GM18873 (cell line): ENCODE measurements around the gene QSOX1.
A peak's percentile ranks its signal among the peaks of the same experiment; 100 is the strongest.
"Not testable (repeated sequence)": the region's sequence is repeated elsewhere in the genome, so short reads cannot be mapped to it uniquely, and the experiment has no call there.

ENCODE experiments used
- ATAC-seq: cut with Tn5 transposase; IDR thresholded peaks from one replicate; pipeline ENCODE4 v1.9.1; 2021; ENCODE audit warnings: mild to moderate bottlenecking, moderate library complexity, moderate number of reproducible peaks; ENCODE audit not compliant: unreplicated experiment, low FRiP score

The QSOX1 gene, protein sequence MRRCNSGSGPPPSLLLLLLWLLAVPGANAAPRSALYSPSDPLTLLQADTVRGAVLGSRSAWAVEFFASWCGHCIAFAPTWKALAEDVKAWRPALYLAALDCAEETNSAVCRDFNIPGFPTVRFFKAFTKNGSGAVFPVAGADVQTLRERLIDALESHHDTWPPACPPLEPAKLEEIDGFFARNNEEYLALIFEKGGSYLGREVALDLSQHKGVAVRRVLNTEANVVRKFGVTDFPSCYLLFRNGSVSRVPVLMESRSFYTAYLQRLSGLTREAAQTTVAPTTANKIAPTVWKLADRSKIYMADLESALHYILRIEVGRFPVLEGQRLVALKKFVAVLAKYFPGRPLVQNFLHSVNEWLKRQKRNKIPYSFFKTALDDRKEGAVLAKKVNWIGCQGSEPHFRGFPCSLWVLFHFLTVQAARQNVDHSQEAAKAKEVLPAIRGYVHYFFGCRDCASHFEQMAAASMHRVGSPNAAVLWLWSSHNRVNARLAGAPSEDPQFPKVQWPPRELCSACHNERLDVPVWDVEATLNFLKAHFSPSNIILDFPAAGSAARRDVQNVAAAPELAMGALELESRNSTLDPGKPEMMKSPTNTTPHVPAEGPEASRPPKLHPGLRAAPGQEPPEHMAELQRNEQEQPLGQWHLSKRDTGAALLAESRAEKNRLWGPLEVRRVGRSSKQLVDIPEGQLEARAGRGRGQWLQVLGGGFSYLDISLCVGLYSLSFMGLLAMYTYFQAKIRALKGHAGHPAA

DNA sequence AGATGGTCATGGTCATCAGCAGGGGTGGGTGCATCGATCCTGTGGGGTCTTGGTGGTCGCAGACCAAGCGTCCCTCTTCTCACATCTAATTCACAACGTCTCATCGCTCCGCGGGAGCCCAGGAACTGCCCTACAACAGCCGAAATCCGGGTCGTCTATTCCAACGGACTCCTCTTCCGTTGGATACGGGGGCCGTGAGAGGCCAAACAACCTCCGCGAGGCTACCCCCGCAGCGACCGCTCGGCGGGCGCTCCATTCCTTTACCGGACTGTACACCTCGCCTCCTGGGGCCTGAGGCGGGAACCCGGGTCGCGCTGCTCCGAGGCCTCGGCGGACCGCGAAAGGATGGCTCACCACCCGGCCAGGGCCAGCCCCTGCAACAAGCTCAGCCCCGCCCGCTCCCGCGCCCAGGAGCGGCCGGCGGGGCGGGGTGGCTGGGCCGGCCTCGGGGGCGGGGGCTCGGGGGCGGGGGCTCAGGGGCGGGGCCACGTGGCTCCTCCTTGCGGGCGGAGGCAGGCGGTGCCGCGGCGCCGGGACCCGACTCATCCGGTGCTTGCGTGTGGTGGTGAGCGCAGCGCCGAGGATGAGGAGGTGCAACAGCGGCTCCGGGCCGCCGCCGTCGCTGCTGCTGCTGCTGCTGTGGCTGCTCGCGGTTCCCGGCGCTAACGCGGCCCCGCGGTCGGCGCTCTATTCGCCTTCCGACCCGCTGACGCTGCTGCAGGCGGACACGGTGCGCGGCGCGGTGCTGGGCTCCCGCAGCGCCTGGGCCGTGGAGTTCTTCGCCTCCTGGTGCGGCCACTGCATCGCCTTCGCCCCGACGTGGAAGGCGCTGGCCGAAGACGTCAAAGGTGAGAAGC, at the start of gene QSOX1:
Gene QSOX1, plus strand, starts transcription at position 545 of the 857 bp plus-strand sequence. Its CDS starts 39 bp downstream, at position 584.
- peak; percentile 80 for ATAC-seq

DNA sequence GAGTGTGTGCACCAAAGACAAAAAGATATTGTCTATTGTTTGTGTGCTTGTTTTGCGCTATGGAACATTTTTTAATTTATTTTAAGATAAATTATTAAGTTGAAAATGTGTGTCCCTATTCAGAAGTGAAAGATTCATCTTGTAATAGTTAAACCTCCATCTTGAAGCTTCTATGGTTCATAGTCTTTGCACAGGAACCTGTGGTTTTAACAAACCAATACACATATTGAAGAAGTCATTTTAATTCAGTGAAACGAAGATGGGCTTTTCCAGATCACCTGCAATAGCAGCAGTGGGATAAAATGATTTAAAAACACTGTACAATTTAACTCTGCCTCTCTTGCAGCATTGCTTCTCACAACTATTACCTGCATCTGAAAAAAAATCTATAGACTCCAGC, 42.6 kb upstream of the QSOX1 start:
- no peak for ATAC-seq

DNA sequence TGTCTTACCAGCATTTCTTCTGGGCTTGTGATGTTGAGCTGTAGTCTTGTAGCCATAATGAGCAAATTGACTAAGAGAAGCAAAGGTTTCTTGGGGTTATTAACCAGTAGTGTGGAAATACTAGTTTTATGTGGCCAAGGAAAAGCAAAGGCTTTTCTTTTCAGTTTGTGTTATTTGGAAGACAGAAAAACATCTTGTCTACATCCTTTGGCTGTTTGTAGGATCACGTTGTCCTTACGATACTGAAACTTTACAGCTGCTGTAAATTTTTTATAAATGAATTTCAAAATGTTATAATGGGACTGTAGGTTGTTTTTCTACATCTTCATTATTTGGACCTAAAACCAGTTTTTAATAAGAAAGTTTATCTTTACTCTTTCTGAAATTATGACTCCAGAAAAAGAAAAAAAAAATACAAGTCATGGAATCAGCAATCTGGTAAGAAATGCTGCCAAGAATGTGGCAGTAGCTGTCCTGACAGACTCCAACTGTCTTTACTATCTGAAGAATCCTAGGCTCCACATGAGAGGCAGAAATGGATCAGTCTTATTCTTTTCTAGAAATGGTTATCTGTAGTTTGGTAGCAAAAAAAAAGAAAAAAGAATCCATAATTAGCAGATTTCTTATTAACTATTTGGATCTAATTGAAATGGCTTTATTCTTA, 41.6 kb upstream of the QSOX1 start:
- ATAC-seq = no peak

DNA sequence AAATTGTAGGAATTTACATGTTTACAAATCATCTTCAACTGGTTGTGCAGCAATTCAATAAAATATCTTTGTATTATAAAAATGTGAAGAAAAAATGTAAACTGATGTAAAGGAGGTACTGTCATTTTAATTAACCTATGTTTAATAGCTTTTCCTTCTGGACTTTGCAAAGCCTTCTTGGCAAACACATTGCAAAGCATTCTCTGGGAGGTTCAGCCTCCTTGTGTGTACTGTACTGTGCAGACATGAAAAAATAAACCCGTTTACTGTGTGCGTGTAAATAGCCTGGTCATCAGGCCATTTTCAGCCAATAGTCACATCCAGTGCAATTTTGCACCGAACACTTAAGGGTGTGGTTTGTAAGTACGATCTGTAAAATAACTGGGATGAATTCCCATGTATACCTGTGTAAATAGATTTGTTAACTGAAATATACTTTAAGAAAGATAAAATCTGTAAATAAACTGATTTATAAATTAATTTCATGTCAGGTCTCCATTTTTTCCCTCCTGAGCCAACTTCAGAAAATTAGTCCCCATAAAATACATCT, 40.2 kb upstream of the QSOX1 start:
- no peak for ATAC-seq

DNA sequence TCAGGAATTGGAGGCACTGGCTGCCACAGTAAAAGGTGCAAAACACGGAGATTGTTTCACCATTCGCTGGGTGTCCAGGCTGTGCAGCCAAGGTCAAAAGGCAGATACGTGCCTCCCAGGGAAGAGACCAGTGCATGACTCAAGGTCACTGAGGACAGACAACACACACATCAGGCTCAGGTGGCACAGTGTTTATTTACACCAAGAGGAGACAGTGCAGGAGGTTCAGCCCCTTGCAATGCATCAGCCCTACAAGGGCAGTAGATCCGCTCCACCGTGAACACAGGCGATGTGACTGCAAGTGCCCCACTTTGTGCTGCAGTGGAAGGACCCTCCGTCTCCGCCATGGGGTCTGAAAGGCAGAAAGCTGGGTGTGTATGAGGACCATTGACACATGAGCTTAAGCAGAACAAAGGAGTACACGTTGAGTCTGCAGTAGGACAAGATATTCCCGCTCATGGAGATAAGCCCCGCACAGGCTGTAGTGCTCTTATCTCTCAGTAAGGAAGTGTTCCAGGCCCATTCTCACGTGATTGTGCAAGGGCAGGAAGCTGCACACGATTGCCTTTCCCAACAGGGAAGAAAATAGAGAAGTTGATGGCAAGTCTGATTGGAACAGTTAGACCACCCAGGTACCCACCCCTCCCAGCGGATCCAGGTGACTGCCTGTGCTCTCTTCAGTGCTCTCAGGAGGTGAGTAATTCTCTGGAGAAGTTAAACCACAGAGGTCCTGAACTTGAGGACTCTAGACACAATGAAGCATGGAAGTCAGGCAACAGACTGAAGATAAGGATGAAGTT, 37.5 kb upstream of the QSOX1 start:
- no peak for ATAC-seq

DNA sequence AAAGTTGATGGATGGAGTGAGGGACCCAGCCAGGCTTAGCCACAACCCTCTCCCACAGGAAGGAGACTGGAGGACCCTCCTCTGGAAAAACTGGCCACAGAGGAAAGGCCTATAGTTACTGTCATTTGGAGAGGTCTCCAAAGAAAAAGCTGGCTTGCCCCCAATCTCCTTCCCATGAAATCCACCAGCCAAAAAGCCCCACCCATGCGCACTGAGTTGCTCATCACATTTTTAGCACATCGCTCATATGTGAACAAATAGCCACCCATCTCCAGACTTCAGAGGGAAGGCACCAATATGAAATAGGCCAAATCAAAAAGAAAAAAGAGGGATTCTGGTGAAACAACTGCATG, 36.9 kb upstream of the QSOX1 start:
- ATAC-seq = no peak

DNA sequence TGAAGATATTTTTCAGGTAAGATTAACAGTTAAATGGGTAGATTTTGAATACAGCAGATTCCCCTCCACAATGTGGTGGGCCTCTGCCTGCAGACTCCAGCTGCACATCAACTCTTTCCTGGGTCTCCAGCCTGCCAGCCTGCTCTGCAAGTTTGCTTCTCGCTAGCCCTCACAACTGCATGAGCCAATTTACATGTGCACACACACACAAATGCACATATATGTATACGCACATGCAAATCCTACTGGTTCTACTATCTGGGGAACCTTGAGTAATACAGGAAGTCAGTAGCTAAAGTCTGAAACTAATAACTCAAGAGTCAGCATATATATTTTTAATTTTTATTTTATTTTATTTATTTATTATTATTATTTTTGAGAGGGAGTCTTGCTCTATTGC, 34.8 kb upstream of the QSOX1 start:
- no peak for ATAC-seq

DNA sequence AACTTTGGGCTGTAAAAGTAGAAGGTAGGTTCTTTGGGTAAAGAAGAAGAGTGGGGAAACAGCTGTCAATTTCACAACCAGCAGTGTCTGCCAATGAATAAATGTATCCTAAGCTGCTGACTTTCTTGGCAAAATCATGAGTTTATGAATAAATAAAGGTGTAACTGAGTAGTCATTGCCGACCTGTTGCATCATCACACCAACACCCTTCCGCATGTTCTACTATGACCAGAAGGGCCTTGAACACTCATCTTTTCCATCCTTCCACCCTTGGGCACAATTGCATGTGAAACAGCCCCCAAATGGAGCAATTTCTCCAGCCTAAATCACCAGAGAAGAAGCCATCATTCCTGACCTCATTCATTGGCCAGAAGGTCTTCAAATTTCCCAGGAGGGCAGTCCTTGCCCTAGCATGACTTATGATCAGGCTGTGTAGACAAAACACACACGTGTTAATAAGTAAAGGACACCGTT, 31.2 kb upstream of the QSOX1 start:
- ATAC-seq = no peak

DNA sequence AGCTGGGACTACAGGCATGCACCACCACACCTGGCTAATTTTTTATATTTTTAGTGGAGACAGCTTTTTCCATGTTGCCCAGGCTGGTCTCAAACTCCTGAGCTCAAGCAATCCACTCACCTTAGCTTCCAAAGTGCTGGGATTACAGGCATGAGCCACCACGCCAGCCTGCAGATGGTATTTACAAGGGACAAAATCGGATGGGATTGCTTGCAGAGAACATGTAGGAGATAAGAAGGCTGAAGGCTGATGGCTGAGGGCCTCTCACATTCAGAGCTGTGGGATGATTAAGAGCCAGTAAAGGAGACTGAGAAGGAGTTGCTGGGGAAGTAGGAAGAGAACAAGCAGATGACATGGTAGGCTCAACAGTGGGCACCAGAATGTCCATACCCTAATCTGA, 24.0 kb upstream of the QSOX1 start:
- no peak for ATAC-seq

DNA sequence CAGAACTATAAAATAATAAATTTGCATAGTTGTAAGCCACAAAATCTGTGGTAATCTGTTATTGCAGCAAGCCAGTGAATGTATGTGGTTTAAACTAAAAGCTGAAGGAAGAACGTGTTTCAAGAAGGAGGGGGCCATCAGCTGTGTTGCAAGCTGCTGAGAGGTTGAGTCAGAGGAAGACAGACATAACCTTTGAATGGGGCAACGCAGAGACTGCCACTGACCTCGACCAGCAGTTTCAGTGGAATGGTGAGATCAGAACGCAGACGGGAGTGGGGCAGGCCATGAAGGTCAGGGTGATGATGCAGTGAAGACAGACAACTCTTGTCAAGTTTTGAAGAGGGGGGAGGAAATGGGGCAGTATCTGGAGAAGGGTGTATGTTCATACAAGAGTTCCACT, 23.2 kb upstream of the QSOX1 start:
- no peak for ATAC-seq

DNA sequence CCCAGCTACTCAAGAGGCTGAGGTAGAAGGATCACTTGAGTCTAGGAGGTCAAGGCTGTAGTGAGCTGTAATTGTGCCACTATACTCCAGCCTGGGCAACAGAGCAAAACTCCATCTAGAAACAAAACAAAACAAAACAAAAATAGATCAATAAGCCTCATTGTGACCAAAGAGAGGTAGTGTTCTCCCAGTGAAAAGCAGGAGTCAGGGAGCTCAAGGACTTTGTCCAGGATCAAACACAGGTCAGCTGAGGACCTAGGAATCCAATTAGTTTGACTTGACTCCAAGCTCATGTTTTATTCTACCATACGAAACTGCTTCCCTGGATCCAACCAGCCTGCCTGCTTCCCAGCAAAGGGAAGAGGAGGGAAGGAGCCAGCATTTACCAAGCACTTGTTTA, 21.5 kb upstream of the QSOX1 start:
- no peak for ATAC-seq

DNA sequence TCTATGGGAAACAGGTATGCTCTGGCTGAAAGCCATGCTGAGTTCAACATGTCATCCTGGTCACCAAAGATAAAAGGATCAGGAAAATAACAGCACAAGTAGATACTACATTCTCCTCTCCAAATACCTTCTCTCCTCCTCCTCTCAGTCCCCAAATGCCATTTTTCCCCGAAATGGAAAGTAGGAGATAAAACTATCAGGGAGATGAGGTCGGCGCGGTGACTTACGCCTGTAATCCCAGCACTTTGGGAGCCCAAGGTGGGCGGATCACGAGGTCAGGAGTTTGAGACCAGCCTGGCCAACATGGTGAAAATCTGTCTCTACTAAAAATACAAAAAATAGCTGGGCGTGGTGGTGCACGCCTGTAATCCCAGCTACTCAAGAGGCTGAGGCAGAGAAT, 21.0 kb upstream of the QSOX1 start:
- not testable (repeated sequence) for ATAC-seq

DNA sequence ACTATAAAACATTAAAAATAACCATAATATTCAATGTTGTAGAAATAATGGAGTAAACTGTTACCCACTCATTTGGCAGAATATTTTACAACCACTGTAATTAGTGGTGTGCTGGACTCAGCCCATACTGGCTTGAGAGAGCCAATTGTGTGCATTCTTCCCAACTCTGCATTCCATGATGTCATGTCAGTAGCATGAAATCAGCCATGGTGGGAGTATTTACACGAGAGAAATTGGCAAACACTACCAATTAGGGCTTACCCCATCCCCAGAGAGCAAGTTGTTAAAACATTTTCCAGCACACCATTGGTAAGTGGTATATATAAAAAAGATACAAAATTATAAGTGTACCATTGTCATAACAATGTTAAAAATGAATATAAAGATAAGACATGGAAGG, 19.1 kb upstream of the QSOX1 start:
- ATAC-seq = no peak

DNA sequence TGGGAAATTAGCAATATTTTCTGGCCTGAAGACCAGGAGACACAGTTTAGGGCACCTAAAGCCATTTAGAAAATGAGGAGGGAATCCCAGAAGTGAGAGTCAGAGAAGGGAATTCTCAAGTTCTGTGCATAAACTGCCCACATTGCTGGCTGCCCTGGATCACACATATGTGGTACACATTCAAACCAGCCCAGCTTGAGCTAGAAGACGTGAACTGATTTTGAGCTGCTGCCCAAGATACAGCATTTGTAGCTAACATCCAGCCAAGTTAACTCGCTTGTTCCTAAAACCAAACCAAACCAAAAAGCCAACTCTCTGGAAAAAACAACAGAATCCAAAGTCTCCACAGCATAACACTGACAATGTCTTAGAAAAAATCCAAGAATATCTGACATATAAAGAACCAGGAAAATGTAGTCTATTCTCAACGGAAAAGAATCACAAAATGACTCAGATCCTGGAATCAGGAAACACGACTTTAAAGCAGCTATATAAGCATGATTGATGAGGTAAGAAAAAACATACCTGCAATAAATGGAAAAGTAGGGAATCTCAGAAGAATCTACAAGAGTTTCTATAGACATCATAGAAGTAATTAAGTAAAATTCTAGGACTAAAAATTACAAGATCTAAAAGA, 18.2 kb upstream of the QSOX1 start:
- no peak for ATAC-seq

DNA sequence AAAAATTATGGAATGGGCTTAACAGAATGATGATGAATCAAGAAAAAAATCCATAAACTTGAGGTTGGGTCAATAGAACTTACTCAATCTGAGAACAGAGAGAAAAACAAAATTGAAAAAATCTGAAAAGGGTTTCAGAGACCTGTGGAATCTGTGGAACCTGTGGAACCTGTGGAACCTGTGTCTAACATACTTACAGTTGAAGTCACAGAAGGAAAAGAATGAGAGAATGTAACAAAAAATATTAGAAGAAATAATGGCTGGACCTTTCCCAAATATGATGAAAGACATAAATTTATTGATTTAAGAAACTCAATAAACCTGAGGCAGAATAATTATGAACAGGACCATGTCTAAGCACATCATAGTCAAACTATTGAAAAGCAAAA, 17.7 kb upstream of the QSOX1 start:
- ATAC-seq = no peak

DNA sequence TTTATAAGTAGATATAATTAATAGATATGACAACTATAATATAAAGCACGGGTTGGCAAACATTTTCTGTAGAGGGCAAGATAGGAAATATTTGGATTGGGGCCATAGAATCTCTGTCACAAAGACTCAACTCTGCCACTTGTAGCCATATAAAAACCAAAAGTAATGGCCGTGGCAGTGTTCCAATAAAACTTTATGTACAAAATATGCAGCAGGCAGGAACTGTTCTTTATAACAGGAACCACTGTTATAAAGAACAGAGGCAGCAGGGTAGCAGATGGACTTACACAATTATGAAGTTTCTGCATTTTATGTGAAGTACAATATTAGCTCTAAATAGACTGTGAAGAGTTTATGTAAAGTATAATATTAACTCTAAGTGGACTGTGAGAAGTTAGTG, 16.9 kb upstream of the QSOX1 start:
- ATAC-seq = no peak

DNA sequence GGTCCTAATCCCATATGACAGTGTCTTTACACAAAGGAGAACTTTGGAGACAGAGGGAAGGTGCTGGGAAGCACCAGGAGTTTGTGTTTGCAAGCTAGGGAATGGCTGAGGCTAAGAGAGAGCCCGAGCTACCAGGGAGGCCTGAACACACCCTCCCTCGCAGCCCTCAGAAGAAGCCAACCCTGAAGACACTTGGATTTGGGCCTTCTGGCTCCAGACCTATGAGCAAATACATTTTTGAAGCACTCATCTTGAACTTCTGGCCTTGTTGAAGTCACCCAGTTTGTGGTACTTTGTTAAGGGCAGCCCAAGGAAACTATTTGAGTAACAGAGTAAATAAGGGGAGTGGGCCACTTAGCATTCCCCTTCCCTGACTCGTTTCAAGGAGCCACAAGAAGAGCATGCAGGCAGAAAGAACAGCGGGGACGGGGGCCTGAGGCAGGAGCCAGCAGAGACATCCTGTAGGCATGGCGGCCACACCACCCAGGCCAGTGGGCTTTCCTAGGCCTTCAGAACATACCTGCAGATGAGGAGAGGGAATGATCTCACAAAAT, 13.2 kb upstream of the QSOX1 start:
- ATAC-seq = no peak

DNA sequence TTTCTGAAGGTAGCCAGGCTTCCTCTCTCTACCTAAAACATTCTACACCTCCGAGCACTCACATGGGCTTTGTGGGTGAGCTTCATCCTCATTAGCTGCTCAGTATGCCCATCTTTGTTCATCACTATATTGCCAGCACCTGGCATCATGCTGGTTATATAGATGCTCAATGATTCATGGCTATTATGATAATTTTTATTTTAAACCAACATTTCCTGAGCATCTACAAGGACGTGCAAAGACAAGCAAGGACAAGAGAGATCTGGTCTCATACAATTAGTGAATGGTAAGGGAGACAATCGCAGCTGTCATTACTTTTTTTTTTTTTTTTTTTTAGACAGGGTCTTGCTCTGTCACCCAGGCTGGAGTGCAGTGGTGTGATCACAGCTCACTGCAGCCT, 11.3 kb upstream of the QSOX1 start:
- ATAC-seq = no peak
